MM.1S (cell line): ENCODE measurements around the gene STX8.

ENCODE experiments used
- DNase-seq: peaks from one replicate; pipeline ENCODE4 v3.0.0-alpha.2; 2015
- H2AFZ ChIP-seq: fragments of 300-600 bp; sonication (generic); 2 replicates; pipeline ENCODE4 v1.6.0; 2016; ENCODE audit warnings: antibody characterized with exemption, low read length
- H3F3A ChIP-seq: fragments of 300-600 bp; sonication (generic); 2 replicates; pipeline ENCODE4 v1.6.1; 2016; ENCODE audit warnings: mild to moderate bottlenecking, antibody characterized with exemption, low read length, moderate library complexity, mixed read lengths; ENCODE audit not compliant: insufficient read depth
- H3K27ac ChIP-seq: fragments of 300-600 bp; sonication (generic); 2 replicates; pipeline ENCODE4 v1.5.1; 2016; ENCODE audit warnings: mild to moderate bottlenecking, low read length
- H3K27me3 ChIP-seq: fragments of 300-600 bp; sonication (generic); replicated peaks from 2 replicates; pipeline ENCODE4 v1.6.0; 2016; ENCODE audit warnings: low read length; ENCODE audit not compliant: insufficient read depth
- H3K36me3 ChIP-seq: fragments of 300-600 bp; sonication (generic); replicated peaks from 2 replicates; pipeline ENCODE4 v1.6.1; 2016; ENCODE audit warnings: mild to moderate bottlenecking, low read length, mixed read lengths; ENCODE audit not compliant: insufficient read depth
- H3K4me1 ChIP-seq: fragments of 300-600 bp; sonication (generic); 2 replicates; pipeline ENCODE4 v1.6.1; 2016; ENCODE audit warnings: low read length, mixed read lengths
- H3K4me2 ChIP-seq: fragments of 300-600 bp; sonication (generic); 2 replicates; pipeline ENCODE4 v1.6.0; 2016; ENCODE audit warnings: low read depth, low read length
- H3K4me3 ChIP-seq: fragments of 300-600 bp; sonication (generic); 2 replicates; pipeline ENCODE4 v1.5.1; 2016; ENCODE audit warnings: low read length, mixed read lengths
- H3K79me2 ChIP-seq: fragments of 300-600 bp; sonication (generic); 2 replicates; pipeline ENCODE4 v1.6.1; 2016; ENCODE audit warnings: mixed run types, low read length, mixed read lengths
- H3K9ac ChIP-seq: fragments of 300-600 bp; sonication (generic); 2 replicates; pipeline ENCODE4 v1.6.1; 2016; ENCODE audit warnings: low read length, mixed read lengths
- H3K9me2 ChIP-seq: fragments of 300-600 bp; sonication (generic); replicated peaks from 2 replicates; pipeline ENCODE4 v1.6.1; 2016; ENCODE audit warnings: mild to moderate bottlenecking, low read length, mixed read lengths; ENCODE audit not compliant: insufficient read depth
- H3K9me3 ChIP-seq: fragments of 300-600 bp; sonication (generic); replicated peaks from 2 replicates; pipeline ENCODE4 v1.6.1; 2016; ENCODE audit warnings: mild to moderate bottlenecking, low read length, mixed read lengths; ENCODE audit not compliant: insufficient read depth
- H4K20me1 ChIP-seq: fragments of 300-600 bp; sonication (generic); 2 replicates; pipeline ENCODE4 v1.6.1; 2016; ENCODE audit warnings: mild to moderate bottlenecking, low read length, moderate library complexity, mixed read lengths; ENCODE audit not compliant: insufficient read depth
- EZH2 ChIP-seq: fragments of 300-600 bp; sonication (generic); optimal IDR thresholded peaks from 2 replicates; pipeline ENCODE3; 2017; ENCODE audit warnings: low read depth, mild to moderate bottlenecking, antibody characterized with exemption, low read length, mixed read lengths
- EZH2phosphoT487 ChIP-seq: fragments of 300-600 bp; sonication (generic); IDR thresholded peaks from 2 replicates; pipeline ENCODE4 v1.6.1; 2018; ENCODE audit warnings: antibody characterized with exemption, low read length
- TF ChIP-seq, protein P1 (sequence below): fragments of 300-600 bp; sonication (generic); IDR thresholded peaks from 2 replicates; pipeline ENCODE4 v1.5.1; 2016; ENCODE audit warnings: antibody characterized with exemption, low read length, mixed read lengths

STX8 gene

DNA sequence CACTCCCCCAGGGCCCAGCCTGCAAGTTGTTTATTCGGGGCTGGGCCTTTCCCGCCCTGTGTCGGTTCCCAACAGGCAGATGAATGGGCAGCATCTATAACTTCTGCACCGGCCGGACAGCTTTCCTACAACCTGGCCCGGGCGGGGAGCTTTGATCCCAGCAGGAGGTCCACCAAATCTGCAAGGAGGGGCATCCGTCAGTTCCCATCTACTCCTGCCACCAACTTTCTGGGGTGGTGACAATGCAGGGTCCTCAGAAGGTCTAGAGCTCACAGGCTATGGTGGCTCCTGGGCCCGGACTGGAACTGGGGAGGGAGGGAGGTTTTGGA, 342.4 kb downstream of the STX8 start:
- no peaks in the 10 kb centered on the region for H3K4me1 ChIP-seq
- TF ChIP-seq, protein P1, sequence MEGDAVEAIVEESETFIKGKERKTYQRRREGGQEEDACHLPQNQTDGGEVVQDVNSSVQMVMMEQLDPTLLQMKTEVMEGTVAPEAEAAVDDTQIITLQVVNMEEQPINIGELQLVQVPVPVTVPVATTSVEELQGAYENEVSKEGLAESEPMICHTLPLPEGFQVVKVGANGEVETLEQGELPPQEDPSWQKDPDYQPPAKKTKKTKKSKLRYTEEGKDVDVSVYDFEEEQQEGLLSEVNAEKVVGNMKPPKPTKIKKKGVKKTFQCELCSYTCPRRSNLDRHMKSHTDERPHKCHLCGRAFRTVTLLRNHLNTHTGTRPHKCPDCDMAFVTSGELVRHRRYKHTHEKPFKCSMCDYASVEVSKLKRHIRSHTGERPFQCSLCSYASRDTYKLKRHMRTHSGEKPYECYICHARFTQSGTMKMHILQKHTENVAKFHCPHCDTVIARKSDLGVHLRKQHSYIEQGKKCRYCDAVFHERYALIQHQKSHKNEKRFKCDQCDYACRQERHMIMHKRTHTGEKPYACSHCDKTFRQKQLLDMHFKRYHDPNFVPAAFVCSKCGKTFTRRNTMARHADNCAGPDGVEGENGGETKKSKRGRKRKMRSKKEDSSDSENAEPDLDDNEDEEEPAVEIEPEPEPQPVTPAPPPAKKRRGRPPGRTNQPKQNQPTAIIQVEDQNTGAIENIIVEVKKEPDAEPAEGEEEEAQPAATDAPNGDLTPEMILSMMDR, result no peak
- TF ChIP-seq EZH2phosphoT487 (no peak), EZH2 (no peak)
- H2AFZ ChIP-seq, result no peak overlapping the region
- H4K20me1 ChIP-seq, result no peaks in the 10 kb centered on the region
- no peak for DNase-seq
- H3K4me3 ChIP-seq, result no peak overlapping the region
- no peaks in the 10 kb centered on the region for H3K9me3 ChIP-seq
- H3K36me3 ChIP-seq, result no peaks in the 10 kb centered on the region
- H3K27me3 ChIP-seq, result peaks cover 36% of the 10 kb centered on the region
- H3K4me2 ChIP-seq, result no peak overlapping the region
- H3K27ac ChIP-seq, result no peak overlapping the region
- H3F3A ChIP-seq, result no peaks in the 10 kb centered on the region
- no peaks in the 10 kb centered on the region for H3K79me2 ChIP-seq
- no peak overlapping the region for H3K9ac ChIP-seq
- no peaks in the 10 kb centered on the region for H3K9me2 ChIP-seq

GRCh38 chr17:9232591-9233270, 342.9 kb downstream of the STX8 start:
- Histone ChIP-seq H3F3A (no peaks in the 10 kb centered on the region), H3K36me3 (no peaks in the 10 kb centered on the region), H2AFZ (no peak overlapping the region), H3K9ac (no peak overlapping the region), H3K9me2 (no peaks in the 10 kb centered on the region), H3K4me2 (no peak overlapping the region), H3K27ac (no peak overlapping the region), H3K79me2 (no peaks in the 10 kb centered on the region), H4K20me1 (no peaks in the 10 kb centered on the region), H3K4me3 (no peak overlapping the region), H3K9me3 (no peaks in the 10 kb centered on the region), H3K27me3 (peaks cover 41% of the 10 kb centered on the region), H3K4me1 (no peaks in the 10 kb centered on the region)
- TF ChIP-seq, protein P1, result no peak
- TF ChIP-seq EZH2 (no peak), EZH2phosphoT487 (no peak)
- no peak for DNase-seq

DNA sequence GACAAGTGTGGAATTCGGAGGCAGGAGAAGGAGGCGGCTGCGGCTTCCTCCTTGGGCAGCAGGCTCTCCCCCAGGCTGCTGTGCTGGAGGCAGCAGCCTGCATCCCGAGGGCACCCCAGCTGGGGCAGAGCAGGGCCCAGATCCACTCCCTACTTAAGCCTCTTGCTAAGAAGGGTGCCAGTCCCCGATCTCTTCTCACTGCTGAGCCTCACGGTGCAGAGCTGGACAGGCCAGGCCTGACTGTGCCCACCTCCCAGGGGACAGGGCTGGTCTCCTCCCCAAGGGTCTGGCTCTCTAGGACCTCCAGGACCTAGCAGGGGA, 343.5 kb downstream of the STX8 start:
- Histone ChIP-seq H3K4me2 (no peak overlapping the region), H3K9me3 (no peaks in the 10 kb centered on the region), H3K9ac (no peak overlapping the region), H3K36me3 (no peaks in the 10 kb centered on the region), H4K20me1 (no peaks in the 10 kb centered on the region), H3K9me2 (no peaks in the 10 kb centered on the region), H2AFZ (no peak overlapping the region), H3K4me1 (peaks cover 1% of the 10 kb centered on the region; the same call in 1 of the 2 replicates), H3F3A (no peaks in the 10 kb centered on the region), H3K27me3 (peaks cover 43% of the 10 kb centered on the region), H3K27ac (no peak overlapping the region), H3K79me2 (no peaks in the 10 kb centered on the region), H3K4me3 (no peak overlapping the region)
- TF ChIP-seq, protein P1, result no peak
- no peak for TF ChIP-seq EZH2phosphoT487
- TF ChIP-seq EZH2, result no peak
- DNase-seq, result no peak
